Measurements from ENCODE around the gene TEC. TPM values are rescaled to one million over a fixed set of nuclear protein-coding genes. Genes with fewer than 3 reads are reported as not detected.

TEC gene
- total and polyA plus RNA-seq, 9 of the 15 experiments (the other 6 are each of a cell fraction or from before 2014, with no cell fraction given): 5.3 to 14.7 (median 8.8) TPM

- Histone ChIP-seq H4K20me1 (replicated peaks; ENCODE audit: control insufficient read depth, insufficient read depth, low read length) (no peaks in the 10 kb centered on the region), H3K9ac (ENCODE audit: insufficient read depth in 1 of 2, low read depth in 2 of 2, low read length in 2 of 2) (no peak overlapping the region), H3K9me1 (ENCODE audit: control insufficient read depth, insufficient read depth, low read length) (no peaks in the 10 kb centered on the region), H3K79me2 (ENCODE audit: control insufficient read depth, insufficient read depth, low read length) (peaks cover 95% of the 10 kb centered on the region), H3K9me3 (replicated peaks; ENCODE audit: control insufficient read depth, insufficient read depth, low read depth, low read length) (peaks cover 6% of the 10 kb centered on the region; the same call in 1 of the 2 replicates), H3K4me1 (replicated peaks in 1 of 2; ENCODE audit: control insufficient read depth in 2 of 2, insufficient read depth in 2 of 2, low read length in 2 of 2) (peaks cover 10 to 56% of the 10 kb centered on the region in 2 experiments), H2AFZ (ENCODE audit: low read depth, low read length) (0 out of 2 replicates have a peak overlapping the region, but pooled peaks have one; percentile 3), H3K27ac (ENCODE audit: extremely low read depth, low read depth, low read length) (peak overlapping the region; percentile 35), H3K4me2 (ENCODE audit: insufficient read depth, low read length) (peak overlapping the region; percentile 60), H3K27me3 (ENCODE audit: control insufficient read depth in 2 of 2, insufficient read depth in 2 of 2, low read length in 2 of 2) (no peaks in the 10 kb centered on the region), H3K4me3 (no peak overlapping the region), H3K36me3 (ENCODE audit: control insufficient read depth, insufficient read depth, low read length) (peaks cover 3% of the 10 kb centered on the region; the same call in 1 of the 3 replicates)
- no TSS peak for BruUV-seq (replicated peaks)
- intact Hi-C loops (cut with micrococcal nuclease) (loop anchor here (2.0 kb wide), 2 partner anchors 25 to 39 kb away; partner anchors contain the start of gene TEC), in situ Hi-C loops (cut with MboI) (no loop called here)
- peak; percentile 48 for FAIRE-seq
- CTCF ChIA-PET (ENCODE audit: low intra/inter-chr PET ratio): no interaction called here
- peak; percentile 67 to 87 (median 71) for DNase-seq (ENCODE audit: extremely low read depth in 1 of 4, low spot score in 3 of 4)
- peak; percentile 81 for ATAC-seq
- 2% methylated on average over 3 of the region's 3 CpGs for WGBS (ENCODE audit: insufficient coverage, low coverage, missing lambda C conversion rate)
- POLR2A ChIA-PET: interaction anchor here (0.9 to 1.5 kb wide), 5 partner anchors 8 to 40 kb away, joined by 3 to 6 read pairs (median 4); no protein-coding TSS in a partner anchor
- TF ChIP-seq ZBTB11 (CRISPR knock-in tag; IDR thresholded peaks at IDR 0.05): no peak
- no peak for TF ChIP-seq ETS1 (conservative IDR thresholded peaks at IDR 0.05; ENCODE audit: control insufficient read depth, low read depth, low read length)
- TF ChIP-seq FOXP1 (CRISPR knock-in tag; IDR thresholded peaks at IDR 0.05): no peak
- no peak for TF ChIP-seq FOXJ3 (CRISPR knock-in tag; IDR thresholded peaks at IDR 0.05)
- TF ChIP-seq CUX1 (CRISPR knock-in tag; IDR thresholded peaks at IDR 0.05): no peak
- no peak for TF ChIP-seq RUNX1 (IDR thresholded peaks at IDR 0.05; ENCODE audit: low read depth)
- no peak; the same call in 1 of the 2 replicates for TF ChIP-seq TFE3 (CRISPR knock-in tag; IDR thresholded peaks at IDR 0.05)
- no peak for TF ChIP-seq MTA3 (IDR thresholded peaks at IDR 0.05; ENCODE audit: borderline replicate concordance)
- TF ChIP-seq ZNF324 (CRISPR knock-in tag; IDR thresholded peaks at IDR 0.05): no peak
These were observed 26.2 kb downstream of the TEC start for GRCh38 chr4:48243429-48243828.

Measured in K562 (cell line).